HT-29 (cell line): ENCODE measurements around the gene UNC93A. TPM values are rescaled to one million over a fixed set of nuclear protein-coding genes. Genes with fewer than 3 reads are reported as not detected.
"Not testable (repeated sequence)": the region's sequence is repeated elsewhere in the genome, so short reads cannot be mapped to it uniquely, and the experiment has no call there.

ENCODE experiments used
- DNase-seq: peaks from one replicate; pipeline ENCODE4 v3.0.0-alpha.2; 2015; ENCODE audit warnings: low spot score
- total RNA-seq: library from RNA; depleted of rRNA; stranded (reverse); fragments of >200 nt; shearing (Covaris generic); gene quantifications from 2 replicates; pipeline ENCODE4 v1.2.3, GENCODE V29; 2014; rRNA removed

UNC93A gene
- 3.1 and 4.0 TPM in 2 replicates for total RNA-seq

GRCh38 chr6:167290786-167291622 is at the start of gene UNC93A:
Gene UNC93A (plus strand): TSS chr6:167291315. CDS start chr6:167291490, 175 bp downstream.
- no peak for DNase-seq

DNA sequence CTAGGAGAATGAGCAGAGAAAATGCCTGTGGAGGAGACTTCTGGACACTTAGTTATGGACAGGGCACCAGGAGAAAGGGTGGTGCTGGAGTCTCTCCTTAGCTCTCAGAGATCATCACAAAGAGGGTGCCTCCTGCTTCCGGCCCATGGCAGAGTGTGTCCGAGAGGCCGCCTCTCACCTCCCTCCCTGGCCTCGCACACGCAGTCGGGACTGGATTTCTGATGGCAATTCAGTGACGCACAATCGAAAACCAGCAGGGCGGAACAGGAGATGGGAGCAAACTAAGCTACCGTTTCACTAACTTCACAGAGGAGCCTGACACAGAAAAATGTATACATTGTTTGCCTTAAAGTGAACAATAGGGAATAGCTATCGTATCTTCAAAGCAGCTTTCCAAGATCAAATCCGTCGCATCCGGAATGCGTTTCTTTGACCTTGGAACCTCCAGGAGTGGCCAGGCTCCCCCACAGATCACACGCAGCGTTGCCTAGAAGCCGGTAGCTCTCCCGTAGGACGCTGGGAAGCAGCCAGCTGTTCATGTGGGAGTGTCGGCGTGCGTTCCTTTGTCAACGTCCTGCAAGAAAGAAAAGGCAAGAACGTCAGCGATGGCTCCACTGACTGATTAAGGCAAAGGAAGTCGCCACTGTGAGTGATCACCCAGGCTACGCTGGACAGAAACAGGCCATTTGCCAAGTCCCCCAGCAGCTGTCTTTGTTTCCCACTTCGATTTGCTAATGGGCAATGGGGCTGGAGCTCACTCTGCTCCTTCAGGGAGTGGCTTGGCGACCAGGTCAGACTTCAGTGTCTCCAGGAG is 49.6 kb upstream of the UNC93A start:
- not testable (repeated sequence) for DNase-seq

- not testable (repeated sequence) for DNase-seq
These were observed 49.0 kb upstream of the UNC93A start for GRCh38 chr6:167242135-167242506.

DNA sequence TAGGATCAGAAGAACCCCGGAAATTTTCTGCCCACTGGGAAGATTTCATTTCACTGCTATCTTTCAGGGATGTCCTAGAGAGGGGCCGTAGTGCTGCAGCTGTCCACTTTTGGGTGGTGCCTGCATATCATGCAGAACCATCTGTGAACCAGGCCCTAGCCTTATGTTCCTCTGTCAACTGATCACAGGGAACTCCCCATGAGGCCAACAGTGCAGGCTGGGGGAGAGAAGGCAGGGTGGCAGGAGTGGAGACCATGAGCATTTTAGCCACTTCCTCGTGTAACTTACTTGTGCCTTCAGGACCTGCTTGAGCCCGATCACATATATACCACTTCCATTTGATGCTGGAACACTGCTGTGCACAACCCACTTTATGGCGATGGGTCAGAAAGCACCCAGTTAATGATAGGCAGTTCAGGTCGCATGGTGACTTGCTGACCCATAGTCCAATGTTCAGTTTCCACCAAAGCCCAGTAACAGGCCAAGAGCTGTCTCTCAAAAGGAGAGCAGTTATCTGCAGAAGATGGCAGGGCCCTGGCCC is 48.5 kb upstream of the UNC93A start:
- DNase-seq: not testable (repeated sequence)

- no peak for DNase-seq
These were observed 46.8 kb upstream of the UNC93A start for GRCh38 chr6:167244064-167244960.

- DNase-seq: no peak
These were observed 46.1 kb upstream of the UNC93A start for GRCh38 chr6:167244991-167245390.

DNA sequence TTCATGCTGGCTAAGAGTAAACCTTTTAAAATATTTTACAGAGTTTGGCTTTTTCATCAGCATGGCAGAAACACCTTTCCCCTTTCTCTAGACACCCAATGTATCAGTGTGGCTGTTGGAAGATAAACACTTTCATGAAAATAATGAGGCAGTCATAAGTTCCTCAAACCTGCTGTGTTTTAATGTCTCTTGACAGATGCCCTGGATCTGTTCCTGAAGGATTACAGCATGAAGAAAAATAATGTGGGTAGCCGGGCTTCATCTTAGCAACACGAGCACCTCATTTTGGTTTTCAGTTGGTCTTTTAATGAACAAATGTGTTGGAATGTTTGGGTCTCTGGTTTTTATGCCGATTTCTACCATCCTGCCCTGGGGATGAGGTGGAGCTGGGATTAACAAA is 45.5 kb upstream of the UNC93A start:
- no peak for DNase-seq

GRCh38 chr6:167247814-167248595 is 43.1 kb upstream of the UNC93A start:
- no peak for DNase-seq

DNA sequence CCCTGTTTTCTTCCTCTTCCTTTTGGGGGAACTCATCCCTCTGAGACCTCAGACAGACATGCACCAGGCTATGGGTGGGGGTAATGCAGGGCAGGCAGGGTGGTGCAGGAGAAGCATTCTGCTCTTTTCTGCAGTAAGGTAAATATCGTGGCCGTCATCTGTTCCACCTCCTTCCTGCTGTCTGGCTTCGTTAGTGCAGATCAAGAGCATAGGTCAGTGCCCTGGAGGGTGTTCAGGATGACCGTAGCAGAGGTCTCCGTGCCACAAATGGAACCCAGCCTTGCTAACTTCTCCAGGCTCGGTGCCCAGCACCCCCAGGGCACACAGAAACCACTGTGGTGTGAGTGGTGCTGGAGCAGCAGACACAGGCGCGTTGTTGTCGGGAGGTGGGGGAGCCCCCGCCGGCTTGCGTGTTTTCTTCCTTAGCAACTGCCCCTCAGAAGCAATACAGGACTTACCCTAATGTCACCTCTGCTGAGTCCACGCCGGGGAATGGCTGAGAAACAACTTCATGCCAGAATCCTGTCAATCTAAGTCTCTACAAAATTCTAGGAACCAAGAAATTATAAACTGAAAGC is 42.1 kb upstream of the UNC93A start:
- not testable (repeated sequence) for DNase-seq

GRCh38 chr6:167252271-167252670 is 38.8 kb upstream of the UNC93A start:
- no peak for DNase-seq

GRCh38 chr6:167255918-167256553 is 35.1 kb upstream of the UNC93A start:
- peak; percentile 23 for DNase-seq

GRCh38 chr6:167258646-167259045 is 32.5 kb upstream of the UNC93A start:
- DNase-seq: no peak

GRCh38 chr6:167266057-167266829 is 24.9 kb upstream of the UNC93A start:
- not testable (repeated sequence) for DNase-seq

- no peak for DNase-seq
These were observed 24.1 kb upstream of the UNC93A start for GRCh38 chr6:167266830-167267555.

- not testable (repeated sequence) for DNase-seq
These were observed 23.6 kb upstream of the UNC93A start for GRCh38 chr6:167267556-167267898.

DNA sequence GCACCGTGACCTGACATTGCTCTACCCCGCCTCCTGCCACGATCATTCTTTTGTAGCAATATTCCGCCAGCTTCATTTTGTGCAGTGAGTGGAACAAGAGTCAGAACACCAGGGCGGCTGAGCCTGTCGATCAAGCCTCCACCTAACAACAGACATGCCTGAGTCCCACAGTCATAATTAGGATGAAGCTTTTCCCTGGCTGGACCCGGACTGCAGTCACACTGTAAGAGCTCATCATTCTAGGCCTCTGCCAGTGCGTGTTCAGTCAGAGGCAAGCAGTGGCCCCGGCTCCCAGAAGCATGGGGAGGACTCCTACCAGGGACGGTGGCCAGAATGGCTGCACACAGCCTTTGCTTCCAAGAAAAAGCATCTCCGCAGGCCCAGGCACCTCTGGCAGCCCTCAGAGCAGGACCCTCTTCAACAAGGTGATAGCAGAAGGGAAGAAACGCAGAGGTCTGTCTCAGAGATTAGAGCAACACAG is 23.2 kb upstream of the UNC93A start:
- DNase-seq: peak; percentile 15

- peak; percentile 29 for DNase-seq
These were observed 22.3 kb upstream of the UNC93A start for GRCh38 chr6:167268683-167269280.
